HL-60/S4 treated with retinoic acid at 250 ng/mL for 4 days and 3 days (cell line): Measurements from ENCODE around the gene LIPE.
"Not testable (repeated sequence)": the region's sequence is repeated elsewhere in the genome, so short reads cannot be mapped to it uniquely, and the experiment has no call there.

ENCODE experiments used
- in situ Hi-C: fragments of 300-500 bp; cut with MboI; formaldehyde crosslinking; loops from 2 replicates; pipeline ENCODE4 v1.7.0; 2022; ENCODE audit warnings: low sequenced_read_pairs

Gene LIPE, protein sequence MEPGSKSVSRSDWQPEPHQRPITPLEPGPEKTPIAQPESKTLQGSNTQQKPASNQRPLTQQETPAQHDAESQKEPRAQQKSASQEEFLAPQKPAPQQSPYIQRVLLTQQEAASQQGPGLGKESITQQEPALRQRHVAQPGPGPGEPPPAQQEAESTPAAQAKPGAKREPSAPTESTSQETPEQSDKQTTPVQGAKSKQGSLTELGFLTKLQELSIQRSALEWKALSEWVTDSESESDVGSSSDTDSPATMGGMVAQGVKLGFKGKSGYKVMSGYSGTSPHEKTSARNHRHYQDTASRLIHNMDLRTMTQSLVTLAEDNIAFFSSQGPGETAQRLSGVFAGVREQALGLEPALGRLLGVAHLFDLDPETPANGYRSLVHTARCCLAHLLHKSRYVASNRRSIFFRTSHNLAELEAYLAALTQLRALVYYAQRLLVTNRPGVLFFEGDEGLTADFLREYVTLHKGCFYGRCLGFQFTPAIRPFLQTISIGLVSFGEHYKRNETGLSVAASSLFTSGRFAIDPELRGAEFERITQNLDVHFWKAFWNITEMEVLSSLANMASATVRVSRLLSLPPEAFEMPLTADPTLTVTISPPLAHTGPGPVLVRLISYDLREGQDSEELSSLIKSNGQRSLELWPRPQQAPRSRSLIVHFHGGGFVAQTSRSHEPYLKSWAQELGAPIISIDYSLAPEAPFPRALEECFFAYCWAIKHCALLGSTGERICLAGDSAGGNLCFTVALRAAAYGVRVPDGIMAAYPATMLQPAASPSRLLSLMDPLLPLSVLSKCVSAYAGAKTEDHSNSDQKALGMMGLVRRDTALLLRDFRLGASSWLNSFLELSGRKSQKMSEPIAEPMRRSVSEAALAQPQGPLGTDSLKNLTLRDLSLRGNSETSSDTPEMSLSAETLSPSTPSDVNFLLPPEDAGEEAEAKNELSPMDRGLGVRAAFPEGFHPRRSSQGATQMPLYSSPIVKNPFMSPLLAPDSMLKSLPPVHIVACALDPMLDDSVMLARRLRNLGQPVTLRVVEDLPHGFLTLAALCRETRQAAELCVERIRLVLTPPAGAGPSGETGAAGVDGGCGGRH

GRCh38 chr19:42427313-42427712 is at the start of gene LIPE:
Gene LIPE (minus strand): TSS chr19:42427388. CDS start chr19:42427149, 239 bp downstream.
- in situ Hi-C loops, result no loop called here

DNA sequence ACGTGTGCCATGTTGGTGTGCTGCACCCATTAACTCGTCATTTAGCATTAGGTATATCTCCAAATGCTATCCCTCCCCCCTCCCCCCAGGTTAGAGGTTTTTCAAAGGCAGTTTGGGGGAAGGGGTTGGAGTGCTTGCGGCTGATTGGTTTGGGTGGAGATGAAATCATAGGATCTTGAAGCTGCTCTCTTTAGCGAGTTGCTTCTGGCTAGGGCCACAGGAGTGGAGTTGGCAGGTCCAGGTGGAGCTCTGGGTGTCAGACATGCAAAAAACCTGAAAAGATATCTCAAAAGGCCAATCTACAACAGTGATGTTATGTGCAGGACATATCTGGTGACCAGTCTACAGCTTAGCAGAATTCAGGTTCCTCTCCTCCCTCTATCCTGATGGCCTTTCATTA is 48.2 kb upstream of the LIPE start:
- in situ Hi-C loops, result no loop called here

DNA sequence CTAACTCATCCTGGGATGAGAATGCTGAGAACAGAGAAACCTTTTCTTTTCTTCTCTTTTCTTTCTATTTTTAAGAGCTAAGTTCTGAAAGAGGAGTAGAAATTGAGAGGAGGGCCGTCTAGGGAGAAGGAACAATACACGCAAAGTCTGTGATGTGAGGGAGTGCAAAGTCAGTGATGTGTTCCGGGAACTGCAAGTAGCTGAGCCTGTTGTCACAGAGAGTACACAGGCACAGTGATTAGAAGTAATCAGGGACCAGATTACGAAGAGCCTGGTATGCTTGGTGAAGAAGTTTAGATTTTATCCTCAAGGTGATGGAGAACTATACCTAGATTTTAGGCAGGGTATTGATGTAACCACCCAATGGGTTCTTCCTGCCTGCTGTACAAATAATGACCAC is 47.6 kb upstream of the LIPE start:
- in situ Hi-C loops, result no loop called here

- in situ Hi-C loops, result no loop called here
Observed at GRCh38 chr19:42473686-42474085, 46.5 kb upstream of the LIPE start.

DNA sequence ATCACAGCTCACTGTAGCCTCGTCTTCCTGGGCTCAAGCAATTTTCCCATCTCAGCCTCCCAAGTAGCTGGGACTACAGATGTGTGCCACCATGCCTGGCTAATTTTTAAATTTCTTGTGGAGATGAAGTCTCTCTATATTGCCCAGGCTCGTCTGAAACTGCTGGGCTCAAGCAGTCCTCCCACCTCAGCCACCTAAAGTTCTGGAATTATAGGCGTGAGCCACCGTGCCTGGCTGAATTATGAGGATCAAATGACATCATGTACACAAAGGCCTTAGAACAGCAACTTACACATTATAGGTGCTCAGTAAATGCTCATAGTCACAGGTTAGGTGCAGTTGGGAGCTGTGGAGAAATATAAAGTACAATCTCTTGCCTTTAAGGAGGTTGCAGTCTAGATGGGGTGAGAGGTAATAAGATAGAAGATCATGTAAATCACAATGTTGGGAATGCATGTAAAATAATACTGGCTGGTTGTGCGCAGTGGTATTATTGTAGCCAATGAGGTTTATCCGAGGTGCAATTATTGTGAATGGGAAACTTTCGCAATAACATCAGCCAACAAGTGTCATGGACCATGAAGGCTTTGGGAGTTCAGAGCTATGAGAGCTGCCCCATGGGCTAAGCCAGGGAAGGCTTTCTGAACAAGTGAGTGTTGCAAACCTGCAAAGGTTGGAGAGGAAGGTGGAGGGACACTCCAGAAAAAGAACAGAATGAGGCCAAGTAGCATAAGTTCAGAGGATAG is 45.4 kb upstream of the LIPE start:
- in situ Hi-C loops, result no loop called here

DNA sequence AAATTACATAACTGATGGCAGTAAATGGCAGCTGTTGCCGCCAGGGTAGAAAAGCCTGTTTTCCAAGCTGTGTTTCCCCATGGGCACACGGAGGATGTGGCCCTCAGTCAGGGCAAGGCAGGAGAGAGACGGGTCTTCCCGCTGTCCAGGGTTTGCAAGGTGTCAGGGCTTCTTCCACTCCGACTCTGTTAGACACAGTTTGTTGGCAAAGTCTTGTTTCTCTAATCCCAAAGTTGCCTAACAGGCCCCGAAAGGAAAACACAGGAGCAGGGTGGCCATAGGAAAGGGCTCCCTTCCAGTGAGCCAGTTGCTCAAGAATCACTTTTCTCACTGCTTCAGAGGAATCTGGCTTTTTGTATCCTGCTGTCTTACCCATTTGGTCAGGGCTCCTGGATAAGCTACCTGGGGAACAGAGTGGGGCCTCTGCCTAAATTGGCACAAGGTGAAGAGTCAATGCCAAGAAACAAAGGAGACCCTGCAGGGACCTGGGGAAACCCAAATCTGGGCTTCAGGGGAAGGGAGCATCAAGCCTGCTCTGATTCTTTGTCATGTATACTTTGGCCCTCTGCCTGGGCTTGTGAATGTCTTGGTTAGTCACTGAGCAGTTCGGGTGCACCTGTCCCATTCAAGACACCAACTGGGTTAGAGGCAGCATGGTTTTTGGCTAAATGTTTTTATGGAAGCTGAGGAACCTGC is 44.5 kb upstream of the LIPE start:
- in situ Hi-C loops, result no loop called here

- in situ Hi-C loops, result no loop called here
Observed at GRCh38 chr19:42469311-42470235, 42.4 kb upstream of the LIPE start.

- in situ Hi-C loops, result no loop called here
Observed at GRCh38 chr19:42468273-42468796, 41.1 kb upstream of the LIPE start.

- in situ Hi-C loops, result no loop called here
Observed at GRCh38 chr19:42467183-42467760, 40.1 kb upstream of the LIPE start.

- in situ Hi-C loops, result no loop called here
Observed at GRCh38 chr19:42466521-42467182, 39.5 kb upstream of the LIPE start.

- in situ Hi-C loops, result no loop called here
Observed at GRCh38 chr19:42465827-42466280, 38.7 kb upstream of the LIPE start.

GRCh38 chr19:42461700-42462324 is 34.6 kb upstream of the LIPE start:
- in situ Hi-C loops, result no loop called here

DNA sequence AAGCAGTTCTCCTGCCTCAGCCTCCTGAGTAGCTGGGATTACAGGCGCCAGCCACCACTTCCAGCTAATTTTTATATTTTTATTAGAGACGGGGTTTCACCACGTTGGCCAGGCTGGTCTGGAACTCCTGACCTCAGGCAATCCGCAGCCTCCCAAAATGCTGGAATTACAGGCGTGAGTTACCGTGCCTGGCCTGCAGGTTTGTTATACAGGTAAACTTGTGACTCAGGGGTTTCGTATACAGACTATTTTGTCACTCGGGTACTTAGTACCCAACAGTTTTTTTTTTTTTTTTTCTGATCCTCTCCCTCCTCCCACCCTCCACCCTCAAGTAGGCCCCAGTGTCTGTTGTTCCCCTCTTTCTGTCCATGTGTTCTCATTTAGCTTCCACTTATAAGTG is 34.0 kb upstream of the LIPE start:
- in situ Hi-C loops, result not testable (repeated sequence)

DNA sequence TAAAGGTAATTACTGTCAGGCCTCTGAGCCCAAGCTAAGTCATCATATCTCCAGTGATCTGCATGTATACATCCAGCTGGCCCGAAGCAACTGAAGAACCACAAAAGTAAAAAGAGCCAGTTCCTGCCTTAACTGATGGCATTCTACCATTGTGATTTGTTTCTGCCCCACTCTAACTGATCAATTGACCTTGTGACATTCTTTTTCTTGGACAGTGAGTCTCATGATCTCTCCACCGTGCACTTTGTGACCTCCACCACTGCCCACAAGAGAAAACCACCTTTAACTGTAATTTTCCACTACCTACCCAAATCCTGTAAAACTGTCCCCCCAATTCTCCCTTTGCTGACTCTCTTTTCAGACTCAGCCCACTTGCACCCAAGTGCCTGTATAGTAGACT is 32.7 kb upstream of the LIPE start:
- in situ Hi-C loops, result loop anchor here (10.0 kb wide), 1 partner anchor 135 kb away; the partner anchor contains the start of gene CEACAM8

GRCh38 chr19:42455621-42456081 is 28.5 kb upstream of the LIPE start:
- in situ Hi-C loops, result loop anchor here (10.0 kb wide), 1 partner anchor 139 kb away; the partner anchor contains the start of gene CEACAM8

DNA sequence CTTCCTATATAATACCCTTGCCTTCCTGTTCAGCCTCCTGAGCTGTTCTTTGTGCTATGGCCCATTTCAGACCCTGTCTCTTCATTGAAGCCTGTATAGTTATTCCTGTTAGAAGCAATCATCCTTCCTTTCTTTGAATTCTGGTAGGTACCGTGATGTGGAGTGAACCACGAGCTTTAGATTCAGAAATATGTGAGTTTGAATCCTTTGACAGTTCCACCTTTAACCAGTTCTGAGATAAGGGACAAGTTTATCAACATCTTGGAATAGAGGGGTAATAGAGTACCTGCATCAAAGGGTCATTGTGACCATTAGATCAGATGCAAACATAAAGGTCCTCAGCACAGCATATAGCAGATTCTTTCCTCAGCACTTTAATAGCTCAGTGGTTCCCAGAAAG is 27.9 kb upstream of the LIPE start:
- in situ Hi-C loops, result loop anchor here (10.0 kb wide), 1 partner anchor 140 kb away; the partner anchor contains the start of gene CEACAM8

GRCh38 chr19:42452590-42452989 is 25.4 kb upstream of the LIPE start:
- in situ Hi-C loops, result loop anchor here (10.0 kb wide), 1 partner anchor 142 kb away; the partner anchor contains the start of gene CEACAM8
